ENCODE results near the gene SDC3.
"Not testable (repeated sequence)": the region's sequence is repeated elsewhere in the genome, so short reads cannot be mapped to it uniquely, and the experiment has no call there.

DNA sequence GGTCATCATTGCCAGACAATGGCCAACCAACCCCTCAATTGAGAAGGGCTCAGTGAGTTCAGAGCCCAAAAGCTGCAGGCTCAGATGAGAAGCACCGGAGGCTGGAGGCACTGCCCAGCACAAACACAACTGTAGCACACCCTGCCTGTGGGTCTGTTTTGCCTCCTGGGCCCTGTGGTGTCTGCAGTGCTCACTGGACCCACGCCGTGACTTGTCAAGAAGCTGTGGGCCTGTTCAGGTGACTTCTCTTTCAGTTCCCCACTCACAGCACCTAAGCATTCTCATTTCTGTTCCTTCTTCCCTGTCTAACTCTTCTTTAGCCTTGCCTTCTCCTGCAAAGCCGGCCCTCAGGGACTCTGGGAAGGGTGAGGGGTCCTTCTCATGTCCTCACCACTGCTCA is 27.2 kb upstream of the SDC3 start:
- TF ChIP-seq POLR2A, EP300 (IDR thresholded peaks at IDR 0.05): not testable (repeated sequence)
